ENCODE results near the gene C11orf58.

Gene C11orf58

DNA sequence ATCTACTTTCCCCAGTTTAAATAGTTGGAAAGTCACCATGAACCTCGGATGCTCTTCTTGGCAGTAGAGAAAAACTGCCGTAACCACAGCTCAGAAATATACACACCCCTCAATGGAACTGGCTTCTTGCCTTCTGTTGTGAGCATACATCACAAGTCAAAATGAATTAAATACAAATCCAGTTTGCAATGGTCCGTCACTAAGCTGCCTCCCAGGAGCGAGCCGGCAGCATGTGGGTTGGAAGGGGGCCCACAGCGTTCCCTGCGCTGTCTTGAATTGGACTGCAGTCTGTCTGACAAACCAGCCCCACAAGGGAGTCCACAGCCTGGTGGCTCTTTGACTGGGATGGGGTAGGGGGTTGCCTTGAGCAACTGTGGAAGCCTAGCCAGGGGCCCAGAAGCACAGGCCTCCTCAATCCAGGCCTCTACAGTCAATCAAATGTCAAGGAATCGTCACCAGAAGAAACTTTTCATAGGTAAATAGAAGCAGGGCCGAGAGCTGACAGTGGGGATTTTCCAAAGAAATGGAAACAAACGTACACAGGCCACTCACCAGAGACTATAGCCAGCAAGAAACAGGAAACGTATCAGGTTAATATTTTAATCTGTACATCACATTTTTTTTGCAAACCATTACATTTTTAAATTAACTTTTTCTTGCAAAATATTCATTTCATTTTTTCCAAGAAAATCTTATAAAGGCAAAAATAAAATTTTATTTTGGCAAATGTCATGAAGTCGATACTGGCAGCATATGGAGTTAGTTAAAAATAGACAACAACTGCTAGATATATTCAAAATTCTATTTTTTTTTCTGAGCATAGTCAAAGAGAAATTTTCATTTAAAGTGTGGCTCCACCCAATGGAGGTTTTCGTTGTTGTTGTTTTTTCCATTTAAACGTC lies 38.5 kb downstream of the C11orf58 start:
- TF ChIP-seq, protein P1, sequence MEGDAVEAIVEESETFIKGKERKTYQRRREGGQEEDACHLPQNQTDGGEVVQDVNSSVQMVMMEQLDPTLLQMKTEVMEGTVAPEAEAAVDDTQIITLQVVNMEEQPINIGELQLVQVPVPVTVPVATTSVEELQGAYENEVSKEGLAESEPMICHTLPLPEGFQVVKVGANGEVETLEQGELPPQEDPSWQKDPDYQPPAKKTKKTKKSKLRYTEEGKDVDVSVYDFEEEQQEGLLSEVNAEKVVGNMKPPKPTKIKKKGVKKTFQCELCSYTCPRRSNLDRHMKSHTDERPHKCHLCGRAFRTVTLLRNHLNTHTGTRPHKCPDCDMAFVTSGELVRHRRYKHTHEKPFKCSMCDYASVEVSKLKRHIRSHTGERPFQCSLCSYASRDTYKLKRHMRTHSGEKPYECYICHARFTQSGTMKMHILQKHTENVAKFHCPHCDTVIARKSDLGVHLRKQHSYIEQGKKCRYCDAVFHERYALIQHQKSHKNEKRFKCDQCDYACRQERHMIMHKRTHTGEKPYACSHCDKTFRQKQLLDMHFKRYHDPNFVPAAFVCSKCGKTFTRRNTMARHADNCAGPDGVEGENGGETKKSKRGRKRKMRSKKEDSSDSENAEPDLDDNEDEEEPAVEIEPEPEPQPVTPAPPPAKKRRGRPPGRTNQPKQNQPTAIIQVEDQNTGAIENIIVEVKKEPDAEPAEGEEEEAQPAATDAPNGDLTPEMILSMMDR (IDR thresholded peaks at IDR 0.05; ENCODE audit: low read depth, low read length), result no peak
- Histone ChIP-seq H3K27me3 (no peaks in the 10 kb centered on the region), H3K4me1 (no peaks in the 10 kb centered on the region), H3K4me3 (ENCODE audit: low read depth, low read length) (no peak overlapping the region), H3K9me3 (no peaks in the 10 kb centered on the region), H3K36me3 (no peaks in the 10 kb centered on the region)
- DNase-seq, result no peak

DNA sequence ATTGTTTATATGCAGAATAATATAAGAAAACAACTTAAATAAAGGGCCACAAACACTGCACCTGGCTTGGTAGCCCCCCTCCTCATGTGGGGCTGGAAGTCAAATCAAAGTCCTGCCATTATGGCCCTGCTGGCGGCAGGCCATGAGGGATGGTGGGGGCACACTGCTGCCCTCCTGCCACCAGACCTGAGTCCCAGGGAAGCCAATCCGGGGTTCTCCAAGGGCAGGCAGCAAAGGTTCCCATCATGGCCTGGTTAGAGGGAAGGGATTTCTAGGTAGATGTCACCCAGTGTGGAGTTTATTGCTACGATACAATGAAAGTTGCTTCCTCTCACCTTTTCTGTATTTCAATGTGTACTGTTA lies 39.1 kb downstream of the C11orf58 start:
- no peaks in the 10 kb centered on the region for H3K36me3 ChIP-seq
- no peaks in the 10 kb centered on the region for H3K4me1 ChIP-seq
- TF ChIP-seq, protein P1 (IDR thresholded peaks at IDR 0.05; ENCODE audit: low read depth, low read length), result no peak
- no peaks in the 10 kb centered on the region for H3K27me3 ChIP-seq
- no peaks in the 10 kb centered on the region for H3K9me3 ChIP-seq
- no peak for DNase-seq
- no peak overlapping the region for H3K4me3 ChIP-seq (ENCODE audit: low read depth, low read length)

DNA sequence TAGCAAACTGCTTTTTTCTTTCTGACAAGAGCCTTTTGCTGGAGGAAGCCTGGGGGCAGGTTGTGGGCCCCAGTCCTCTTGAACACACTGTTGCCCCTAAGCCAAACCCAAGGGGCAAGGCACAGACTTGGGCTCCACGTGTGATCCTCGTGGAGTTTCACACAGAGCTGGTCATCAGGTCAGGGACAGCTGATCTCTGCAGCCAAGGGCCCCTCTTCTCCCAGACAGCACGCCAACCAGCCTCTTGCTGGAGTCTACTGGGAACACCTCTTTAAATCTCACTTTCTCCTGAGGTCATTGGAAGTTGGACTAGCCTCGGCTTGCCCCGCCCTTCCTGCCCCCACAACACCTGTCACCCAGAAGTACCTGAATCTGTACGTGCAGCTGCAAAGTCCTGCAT lies 39.8 kb downstream of the C11orf58 start:
- no peak overlapping the region for H3K4me3 ChIP-seq (ENCODE audit: low read depth, low read length)
- no peak for DNase-seq
- TF ChIP-seq, protein P1 (IDR thresholded peaks at IDR 0.05; ENCODE audit: low read depth, low read length), result no peak
- no peaks in the 10 kb centered on the region for H3K27me3 ChIP-seq
- H3K36me3 ChIP-seq, result no peaks in the 10 kb centered on the region
- no peaks in the 10 kb centered on the region for H3K4me1 ChIP-seq
- H3K9me3 ChIP-seq, result no peaks in the 10 kb centered on the region

DNA sequence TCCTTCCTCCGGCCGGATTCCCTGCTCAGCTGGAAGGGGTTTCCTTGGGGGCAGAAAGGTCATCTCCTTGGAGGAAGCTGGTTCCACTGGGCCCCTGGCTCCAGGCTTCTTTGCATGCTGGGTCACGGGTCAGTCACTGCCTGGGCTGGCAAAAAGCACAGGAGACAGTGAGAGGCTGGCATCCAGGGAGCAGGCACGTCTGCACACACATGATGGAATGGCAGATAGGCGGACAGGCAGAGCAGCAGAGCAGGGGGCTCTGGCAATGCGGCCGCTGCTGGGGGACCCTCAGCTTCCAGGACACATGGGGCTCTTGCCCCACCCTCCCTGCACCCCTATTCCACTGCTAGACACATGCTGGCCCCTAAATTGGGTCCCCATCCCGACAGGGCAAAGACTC lies 40.4 kb downstream of the C11orf58 start:
- H3K4me1 ChIP-seq, result no peaks in the 10 kb centered on the region
- no peaks in the 10 kb centered on the region for H3K9me3 ChIP-seq
- no peaks in the 10 kb centered on the region for H3K27me3 ChIP-seq
- DNase-seq, result no peak
- TF ChIP-seq, protein P1 (IDR thresholded peaks at IDR 0.05; ENCODE audit: low read depth, low read length), result no peak
- H3K4me3 ChIP-seq (ENCODE audit: low read depth, low read length), result no peak overlapping the region
- H3K36me3 ChIP-seq, result no peaks in the 10 kb centered on the region

DNA sequence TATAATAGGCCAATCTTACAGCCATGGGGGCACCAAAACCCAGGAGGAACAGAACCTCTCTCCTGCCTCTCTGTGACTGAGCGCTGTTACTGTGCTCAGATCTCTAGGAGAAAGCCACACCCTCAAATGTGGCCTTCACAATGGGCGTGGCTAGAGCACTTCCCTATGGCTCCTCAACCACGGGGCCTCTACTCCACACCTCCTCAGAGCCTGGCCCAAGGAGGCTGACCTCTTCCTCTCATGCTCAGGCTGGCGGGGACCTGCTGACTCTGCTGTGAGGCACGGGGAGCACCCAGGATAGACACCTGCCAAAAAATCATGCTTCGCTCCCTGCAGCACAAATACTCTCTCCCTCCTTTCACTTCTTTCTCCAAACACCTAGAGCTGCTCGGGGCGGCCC lies 41.0 kb downstream of the C11orf58 start:
- Histone ChIP-seq H3K27me3 (no peaks in the 10 kb centered on the region), H3K9me3 (no peaks in the 10 kb centered on the region), H3K36me3 (no peaks in the 10 kb centered on the region), H3K4me3 (ENCODE audit: low read depth, low read length) (no peak overlapping the region), H3K4me1 (no peaks in the 10 kb centered on the region)
- DNase-seq, result no peak
- TF ChIP-seq, protein P1 (IDR thresholded peaks at IDR 0.05; ENCODE audit: low read depth, low read length), result no peak

DNA sequence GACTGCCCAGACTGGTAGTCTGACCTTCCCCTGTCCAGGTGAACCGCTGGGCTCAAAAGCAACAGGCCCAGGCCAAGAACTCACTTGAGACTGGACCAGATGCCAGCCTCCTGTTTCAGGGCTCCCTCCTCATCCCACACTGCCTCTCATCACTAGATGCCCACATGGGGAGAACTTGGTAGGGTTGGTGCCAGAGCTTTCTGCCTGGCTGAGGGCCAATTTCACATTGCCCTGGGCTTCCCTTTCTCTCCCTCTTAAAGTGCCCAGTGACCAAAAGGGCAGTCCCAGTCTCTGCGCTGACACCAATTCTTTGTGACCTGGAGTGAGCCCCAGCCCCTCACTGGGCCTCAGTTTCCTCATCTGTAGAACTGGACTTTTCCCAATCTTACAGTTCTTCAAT lies 41.7 kb downstream of the C11orf58 start:
- Histone ChIP-seq H3K36me3 (no peaks in the 10 kb centered on the region), H3K4me3 (ENCODE audit: low read depth, low read length) (no peak overlapping the region), H3K4me1 (no peaks in the 10 kb centered on the region), H3K27me3 (no peaks in the 10 kb centered on the region), H3K9me3 (no peaks in the 10 kb centered on the region)
- TF ChIP-seq, protein P1 (IDR thresholded peaks at IDR 0.05; ENCODE audit: low read depth, low read length), result no peak
- DNase-seq, result no peak
